Natural killer cell treated with Interleukin-12 subunit alpha and Interleukin-12 subunit beta and Interleukin-15 and Interleukin-18, amount 100 ng/mL, for 72 hours (primary cell): ENCODE measurements around the gene IFNL4. TPM values are rescaled to one million over a fixed set of nuclear protein-coding genes. Genes with fewer than 3 reads are reported as not detected.
A peak's percentile ranks its signal among the peaks of the same experiment; 100 is the strongest.

Experiments
- ATAC-seq, 2 donors: fragments of 150-1000 bp; cut with Tn5 transposase in 1 of 2; sonication (Bioruptor Pico), chemical (Tn5 transposase) in 1 of 2; 2 replicates each; pipeline ENCODE4 v1.10.0; 2021
- DNase-seq: peaks from one replicate; pipeline ENCODE4 v3.0.0; 2022; ENCODE audit warnings: low spot score
- H3K27ac Mint-ChIP-seq, 2 donors: 1 replicate in 1 of 2; 2 replicates in 1 of 2; pipeline ENCODE4 v1.8.0; 2022; ENCODE audit warnings: mixed read lengths in 2 of 2, mild to moderate bottlenecking in 1 of 2, moderate library complexity in 1 of 2
- H3K27me3 Mint-ChIP-seq, 2 donors: 1 replicate in 1 of 2; 2 replicates in 1 of 2; pipeline ENCODE4 v1.8.0; 2022; ENCODE audit warnings: mixed read lengths in 2 of 2
- H3K36me3 Mint-ChIP-seq: one replicate; pipeline ENCODE4 v1.8.0; 2022; ENCODE audit warnings: mixed read lengths
- H3K4me1 Mint-ChIP-seq, 2 donors: 1 replicate in 1 of 2; 2 replicates in 1 of 2; pipeline ENCODE4 v1.8.0; 2022; ENCODE audit warnings: low read depth in 2 of 2, mixed read lengths in 2 of 2, mild to moderate bottlenecking in 1 of 2
- H3K4me3 Mint-ChIP-seq: one replicate; pipeline ENCODE4 v1.8.0; 2022; ENCODE audit warnings: mixed read lengths
- H3K9me3 Mint-ChIP-seq: 2 replicates; pipeline ENCODE4 v1.8.0; 2022; ENCODE audit warnings: mixed read lengths
- total RNA-seq, 2 donors: library from RNA; stranded (reverse); gene quantifications; one replicate each; pipeline ENCODE4 v1.2.3, GENCODE V29; 2022

The IFNL4 gene
- total RNA-seq, 2 donors from 2014 or later, result not detected

DNA sequence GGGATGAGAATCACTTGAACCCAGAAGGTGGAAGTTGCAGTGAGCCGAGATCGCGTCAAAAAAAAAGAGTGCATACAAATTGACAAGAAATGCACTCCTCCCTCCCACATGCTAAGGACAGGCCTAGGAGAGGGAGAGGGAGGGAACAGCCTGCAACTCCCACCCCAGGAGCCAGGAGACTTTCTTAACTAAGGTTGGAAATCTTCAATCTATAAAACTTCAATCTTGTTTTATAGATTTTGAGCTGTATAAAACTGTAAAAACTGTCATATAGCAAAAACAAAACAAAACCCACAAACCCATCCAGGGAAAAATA, 43.2 kb downstream of the IFNL4 start:
- no peaks in the 10 kb centered on the region for H3K9me3 Mint-ChIP-seq
- ATAC-seq, result no peak

DNA sequence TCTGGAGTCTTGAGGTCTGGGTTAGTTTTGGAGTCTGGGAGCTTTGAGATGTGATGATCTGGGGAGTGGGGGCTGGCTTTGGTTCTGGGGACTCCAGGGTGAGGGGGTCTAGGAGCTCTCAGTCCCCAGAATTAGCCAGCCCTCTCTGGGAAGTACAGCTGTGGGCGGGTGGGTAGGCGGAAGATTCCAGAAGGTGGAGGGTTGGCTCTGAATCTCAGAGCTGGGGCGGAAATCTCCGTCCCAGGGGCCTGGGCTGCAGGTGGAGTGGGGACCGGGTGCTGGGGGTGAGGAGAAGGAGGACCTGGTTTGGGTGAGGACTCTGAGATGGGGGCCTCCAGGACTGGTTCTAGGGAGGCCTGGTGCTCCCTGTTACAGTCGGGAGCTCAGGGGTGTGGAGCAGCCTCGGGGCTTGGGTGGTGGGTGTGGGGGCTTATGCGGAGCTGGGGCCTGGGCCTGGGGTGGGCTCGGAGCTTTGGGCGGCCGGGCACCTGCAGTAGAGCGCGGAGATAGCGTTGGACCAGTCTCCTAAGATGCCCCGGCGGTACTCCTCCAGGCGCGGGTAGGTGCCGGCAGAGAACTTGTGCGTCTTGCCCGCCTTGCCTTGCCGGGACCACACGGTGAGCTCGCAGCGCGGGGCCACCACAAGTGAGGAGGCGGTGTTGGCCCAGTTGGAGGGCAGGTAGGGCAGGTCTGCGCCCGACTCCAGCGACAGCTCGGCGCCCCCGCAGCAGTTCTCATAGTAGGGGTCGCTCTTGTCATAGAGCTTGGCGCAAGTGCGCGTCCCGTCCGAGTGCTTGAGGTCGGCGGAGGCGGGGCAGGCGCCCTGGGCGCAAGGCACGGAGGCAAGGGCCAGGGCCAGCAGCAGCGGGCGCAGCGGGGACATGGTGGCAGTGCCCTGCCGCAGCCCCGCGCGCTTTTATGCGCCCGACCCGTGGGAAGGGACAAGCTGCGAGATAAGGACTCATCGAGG, 45.0 kb downstream of the IFNL4 start, which contains the start of gene SYCN:
SYCN (minus strand) TSS at position 892 of the 970 bp plus-strand sequence; CDS start at position 883, 9 bp downstream.
- no peak within 1 kb of the TSS for H3K4me3 Mint-ChIP-seq
- DNase-seq, result no peak
- H3K27ac Mint-ChIP-seq, result no peak within 1 kb of the TSS
- no peak for ATAC-seq
- no peaks in the 10 kb centered on the region for H3K4me1 Mint-ChIP-seq
- no peaks in the 10 kb centered on the region for H3K36me3 Mint-ChIP-seq
- H3K9me3 Mint-ChIP-seq, result no peaks in the 10 kb centered on the region
- peaks cover 25 to 33% of the 10 kb centered on the region in 2 donors for H3K27me3 Mint-ChIP-seq

More for the DNA sequence above, 43.2 kb downstream of the IFNL4 start:
- no peak overlapping the region for H3K27ac Mint-ChIP-seq
- H3K4me3 Mint-ChIP-seq, result no peak overlapping the region
- no peaks in the 10 kb centered on the region for H3K4me1 Mint-ChIP-seq
- H3K36me3 Mint-ChIP-seq, result no peaks in the 10 kb centered on the region
- H3K27me3 Mint-ChIP-seq, result peaks cover 20 to 26% of the 10 kb centered on the region in 2 donors
- DNase-seq, result no peak

DNA sequence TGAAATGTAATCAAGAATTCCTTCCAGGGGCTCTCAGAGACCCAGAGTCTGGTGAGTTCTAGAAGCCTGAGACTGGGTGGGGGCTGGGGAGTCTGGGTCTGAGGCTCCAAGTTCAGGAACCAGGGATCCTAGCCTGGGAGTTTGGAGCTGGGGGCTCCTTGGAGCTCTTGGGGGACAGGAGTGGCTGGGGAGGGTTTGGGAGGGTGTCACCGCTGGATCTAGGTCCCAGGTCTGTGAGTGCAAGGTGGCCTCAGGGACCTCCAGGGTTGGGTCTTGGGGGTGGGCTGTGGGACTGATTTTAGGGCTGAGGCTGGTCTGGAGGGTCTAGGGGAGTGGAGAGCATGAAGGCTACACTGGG, 45.7 kb downstream of the IFNL4 start:
- no peaks in the 10 kb centered on the region for H3K9me3 Mint-ChIP-seq
- ATAC-seq (no peak), DNase-seq (no peak)
- no peak overlapping the region for H3K4me3 Mint-ChIP-seq
- H3K4me1 Mint-ChIP-seq, result no peaks in the 10 kb centered on the region
- H3K27me3 Mint-ChIP-seq, result peaks cover 30 to 39% of the 10 kb centered on the region in 2 donors
- H3K36me3 Mint-ChIP-seq, result no peaks in the 10 kb centered on the region
- H3K27ac Mint-ChIP-seq, result no peak overlapping the region

DNA sequence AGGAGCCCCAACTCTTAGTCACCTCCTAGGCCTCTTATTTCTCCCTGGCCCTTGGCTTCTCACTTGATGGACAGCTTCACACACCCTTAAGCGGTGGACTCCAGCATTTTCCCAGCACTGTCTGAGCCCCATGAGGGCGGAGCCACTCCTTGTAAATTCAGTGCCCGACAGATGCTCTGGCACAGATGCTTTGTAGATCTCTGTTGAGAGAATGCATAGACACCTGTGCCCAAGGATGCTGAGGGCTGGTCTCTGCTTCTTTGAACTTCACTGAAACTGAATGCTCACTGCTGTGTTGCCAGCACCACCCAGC, 47.9 kb downstream of the IFNL4 start:
- peaks cover 38 to 51% of the 10 kb centered on the region in 2 donors for H3K27me3 Mint-ChIP-seq

DNA sequence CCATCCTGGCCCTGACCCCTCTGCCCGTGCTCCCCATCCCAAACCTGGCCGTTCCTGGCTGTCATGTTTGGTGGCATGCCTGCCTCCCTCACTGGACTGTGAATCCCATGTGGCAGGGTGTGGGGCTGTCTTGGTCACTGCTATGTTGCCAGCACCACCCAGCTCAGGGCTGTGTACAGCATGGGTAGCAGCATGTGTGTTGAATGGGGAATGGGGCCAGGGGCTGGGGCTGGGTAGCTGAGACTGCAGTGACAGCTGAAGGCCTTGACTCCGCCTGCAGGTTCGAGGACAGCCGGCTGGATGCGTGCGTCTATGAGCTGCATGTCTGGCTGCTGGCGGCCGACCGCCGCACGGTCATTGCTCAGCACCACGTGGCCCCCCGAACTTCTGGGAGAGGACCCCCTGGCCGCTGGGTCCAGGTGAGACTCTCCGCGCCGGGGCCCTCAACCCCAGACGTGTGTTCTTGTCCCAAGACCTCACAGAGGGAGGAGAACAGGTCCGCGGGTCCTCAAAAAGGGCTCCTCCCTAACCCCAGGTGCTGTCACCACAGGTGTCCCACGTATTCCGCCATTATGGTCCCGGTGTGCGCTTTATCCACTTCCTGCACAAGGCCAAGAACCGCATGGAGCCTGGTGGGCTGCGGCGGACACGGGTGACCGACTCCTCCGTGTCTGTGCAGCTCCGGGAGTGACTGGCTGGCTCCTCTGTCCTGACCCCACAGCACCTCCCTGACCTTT, 48.4 kb downstream of the IFNL4 start:
- Mint-ChIP-seq H3K4me1 (peaks cover 7% of the 10 kb centered on the region in 2 donors), H3K36me3 (peaks cover 6% of the 10 kb centered on the region), H3K4me3 (no peak overlapping the region), H3K27ac (no peak overlapping the region), H3K9me3 (no peaks in the 10 kb centered on the region), H3K27me3 (peaks cover 42 to 56% of the 10 kb centered on the region in 2 donors)
- ATAC-seq (no peak), DNase-seq (no peak)

More for the DNA sequence above, 47.9 kb downstream of the IFNL4 start:
- H3K27ac Mint-ChIP-seq, result no peak overlapping the region
- H3K4me3 Mint-ChIP-seq, result no peak overlapping the region
- no peaks in the 10 kb centered on the region for H3K9me3 Mint-ChIP-seq
- ATAC-seq (no peak), DNase-seq (no peak)
- H3K4me1 Mint-ChIP-seq, result peaks cover 7% of the 10 kb centered on the region in 2 donors
- peaks cover 6% of the 10 kb centered on the region for H3K36me3 Mint-ChIP-seq

DNA sequence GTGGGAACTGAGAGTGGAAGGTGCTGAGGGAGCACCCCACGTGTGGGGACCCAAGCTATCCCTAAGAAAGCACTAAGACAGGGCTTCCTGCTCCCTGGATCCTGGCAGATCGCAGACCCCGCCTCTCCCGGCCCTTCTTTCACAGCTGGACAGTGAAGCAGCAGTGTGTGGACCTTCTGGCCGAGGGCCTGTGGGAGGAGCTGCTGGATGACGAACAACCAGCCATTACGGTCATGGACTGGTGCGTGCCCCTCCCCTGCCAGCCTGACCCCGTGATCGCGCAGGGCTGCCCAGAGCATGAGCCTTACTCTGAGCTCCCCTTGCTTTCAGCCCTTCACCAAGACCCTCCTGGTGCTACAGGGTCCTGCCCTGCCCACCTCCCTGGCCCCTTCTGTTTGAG, 49.6 kb downstream of the IFNL4 start:
- Mint-ChIP-seq H3K4me3 (no peak overlapping the region), H3K4me1 (peaks cover 7 to 10% of the 10 kb centered on the region in 2 donors), H3K27ac (no peak overlapping the region), H3K27me3 (peaks cover 42 to 51% of the 10 kb centered on the region in 2 donors), H3K36me3 (peaks cover 6% of the 10 kb centered on the region), H3K9me3 (no peaks in the 10 kb centered on the region)
- DNase-seq, result no peak
- ATAC-seq, result no peak

DNA sequence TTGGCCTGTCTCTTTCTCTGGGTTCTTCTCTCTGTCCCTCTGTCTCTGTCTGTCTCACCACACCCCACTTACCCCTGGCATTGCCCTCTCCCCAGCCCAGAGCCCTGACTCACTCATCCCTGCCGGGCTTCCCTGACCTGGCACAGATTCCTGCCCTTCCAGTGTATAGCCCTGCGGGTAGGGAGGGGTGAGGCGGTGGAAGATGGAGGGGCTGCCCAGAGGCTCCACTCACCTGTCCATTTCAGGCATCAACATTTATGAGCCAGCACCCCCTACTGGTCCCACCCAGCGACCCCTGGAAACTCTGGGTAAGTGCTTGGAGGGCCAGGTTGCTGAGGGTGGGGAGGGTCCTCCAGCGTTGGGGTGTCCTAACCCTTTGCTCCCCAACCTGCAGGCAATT, 50.8 kb downstream of the IFNL4 start:
- Mint-ChIP-seq H3K27ac (no peak overlapping the region), H3K4me3 (no peak overlapping the region), H3K27me3 (peaks cover 42 to 50% of the 10 kb centered on the region in 2 donors), H3K4me1 (peaks cover 7 to 10% of the 10 kb centered on the region in 2 donors), H3K36me3 (peaks cover 6% of the 10 kb centered on the region), H3K9me3 (no peaks in the 10 kb centered on the region)
- DNase-seq (no peak), ATAC-seq (no peak)

DNA sequence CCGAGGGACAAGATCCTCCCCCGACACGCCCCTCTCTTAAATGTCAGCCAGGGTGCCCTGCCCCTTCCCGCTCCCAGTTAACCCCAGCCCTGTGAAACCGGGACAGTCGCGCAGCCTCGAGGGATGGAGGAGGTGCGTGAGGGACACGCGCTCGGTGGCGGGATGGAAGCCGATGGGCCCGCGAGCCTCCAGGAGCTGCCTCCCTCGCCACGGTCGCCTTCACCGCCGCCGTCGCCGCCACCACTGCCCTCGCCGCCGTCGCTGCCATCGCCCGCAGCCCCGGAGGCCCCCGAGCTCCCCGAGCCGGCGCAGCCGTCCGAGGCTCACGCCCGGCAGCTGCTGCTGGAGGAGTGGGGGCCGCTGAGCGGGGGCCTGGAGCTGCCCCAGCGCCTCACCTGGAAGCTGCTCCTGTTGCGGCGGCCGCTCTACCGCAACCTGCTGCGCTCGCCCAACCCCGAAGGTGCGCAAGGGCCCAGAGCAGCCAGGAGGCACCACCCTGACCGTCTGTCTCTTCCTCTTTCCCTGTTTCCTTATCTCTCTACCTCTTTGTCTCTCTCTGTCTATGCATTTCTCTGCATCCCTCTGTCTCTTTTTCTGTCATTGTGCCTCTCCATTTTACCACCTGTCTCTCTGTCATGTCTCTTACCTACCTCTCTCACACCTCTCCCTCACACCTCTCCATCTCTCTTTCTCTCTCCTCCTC, 51.6 kb downstream of the IFNL4 start, which contains the start of gene NCCRP1:
NCCRP1 (plus strand) TSS at position 105 of the 703 bp plus-strand sequence; CDS start at position 124, 19 bp downstream.
- ATAC-seq (no peak), DNase-seq (no peak)
- no peaks in the 10 kb centered on the region for H3K9me3 Mint-ChIP-seq
- peaks cover 42 to 50% of the 10 kb centered on the region in 2 donors for H3K27me3 Mint-ChIP-seq
- peaks cover 7 to 10% of the 10 kb centered on the region in 2 donors for H3K4me1 Mint-ChIP-seq
- H3K4me3 Mint-ChIP-seq, result peak within 1 kb of the TSS; percentile 63
- no peak within 1 kb of the TSS for H3K27ac Mint-ChIP-seq
- peaks cover 6% of the 10 kb centered on the region for H3K36me3 Mint-ChIP-seq

DNA sequence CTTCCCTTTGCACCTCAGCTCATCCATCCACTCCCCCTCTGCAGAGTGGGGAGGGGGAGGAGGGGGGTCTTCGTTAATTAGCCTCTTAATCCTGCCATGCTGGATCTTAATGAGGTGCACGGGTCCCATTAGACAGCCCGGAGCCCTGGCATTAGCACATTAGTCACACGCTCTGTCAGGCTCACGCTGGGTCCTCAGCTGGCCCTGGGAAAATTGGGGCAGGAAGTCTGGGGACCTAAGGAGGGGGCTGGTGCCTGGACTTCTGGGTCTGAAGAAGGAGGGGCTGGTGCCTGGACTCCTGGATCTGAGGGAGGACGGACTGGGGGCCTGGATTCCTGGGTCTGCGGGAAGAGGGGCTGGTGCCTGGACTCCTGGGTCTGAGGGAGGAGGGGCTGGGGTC, 52.3 kb downstream of the IFNL4 start:
- no peak overlapping the region for H3K27ac Mint-ChIP-seq
- H3K36me3 Mint-ChIP-seq, result peaks cover 6% of the 10 kb centered on the region
- no peak for DNase-seq
- H3K27me3 Mint-ChIP-seq, result peaks cover 38 to 44% of the 10 kb centered on the region in 2 donors
- ATAC-seq, result no peak
- H3K4me1 Mint-ChIP-seq, result peaks cover 7 to 10% of the 10 kb centered on the region in 2 donors
- H3K4me3 Mint-ChIP-seq, result no peak overlapping the region
- no peaks in the 10 kb centered on the region for H3K9me3 Mint-ChIP-seq

Other genes starting within 250 kb of the IFNL4 start
- gene FBXO27, start 216.3 kb downstream of the IFNL4 start, total RNA-seq, result under 1 TPM; 0.31 to 0.88 TPM
- under 1 TPM in 1 of 2 donors, not detected in 1; 0.36 TPM for gene ACP7, start 164.5 kb downstream of the IFNL4 start, total RNA-seq
- 10 to 100 TPM; 18.3 to 22.9 TPM for gene PAK4, start 123.1 kb downstream of the IFNL4 start, total RNA-seq
- not detected for gene NCCRP1, start 51.9 kb downstream of the IFNL4 start, total RNA-seq
- gene SYCN, start 44.6 kb downstream of the IFNL4 start, total RNA-seq, result not detected
- gene IFNL3, start 3.9 kb downstream of the IFNL4 start, total RNA-seq, result not detected
- not detected for gene IFNL2, start 19.5 kb upstream of the IFNL4 start, total RNA-seq
- under 1 TPM in 1 of 2 donors, not detected in 1; 0.36 TPM for gene IFNL1, start 47.6 kb upstream of the IFNL4 start, total RNA-seq
- 1 to 10 TPM; 2.3 to 4.9 TPM for gene LRFN1, start 72.0 kb upstream of the IFNL4 start, total RNA-seq
- 100 to 1,000 TPM; 185 to 242 TPM for gene GMFG, start 87.2 kb upstream of the IFNL4 start, total RNA-seq
- gene SAMD4B, start 93.6 kb upstream of the IFNL4 start, total RNA-seq, result 10 to 100 TPM; 81.4 to 95.5 TPM
- gene PAF1, start 142.2 kb upstream of the IFNL4 start, total RNA-seq, result 10 to 100 TPM; 38.1 to 39.2 TPM
- gene MED29, start 142.5 kb upstream of the IFNL4 start, total RNA-seq, result 10 to 100 TPM; 22.2 to 35.2 TPM
- 10 to 100 TPM; 11.2 to 27.8 TPM for gene ZFP36, start 158.0 kb upstream of the IFNL4 start, total RNA-seq
- gene PLEKHG2, start 163.8 kb upstream of the IFNL4 start, total RNA-seq, result 10 to 100 TPM; 30.8 to 68.1 TPM
- gene RPS16, start 187.1 kb upstream of the IFNL4 start, total RNA-seq, result 1,000 to 10,000 TPM; 1,544 to 1,854 TPM
- 100 to 1,000 TPM; 164 to 192 TPM for gene SUPT5H, start 196.7 kb upstream of the IFNL4 start, total RNA-seq
- gene TIMM50, start 232.0 kb upstream of the IFNL4 start, total RNA-seq, result 100 to 1,000 TPM in 1 of 2 donors, 10 to 100 TPM in 1; 74.0 to 133 TPM